Urothelium cell line (cell line): ENCODE measurements around the gene CUL9.

Experiments used
- DNase-seq: peaks from one replicate; pipeline ENCODE4 v3.0.0; 2011; ENCODE audit warnings: low spot score, mixed read lengths
- FAIRE-seq: peaks from 2 replicates; lab custom pipeline; 2011; peaks lifted over from hg19 to GRCh38; lab: Jason Lieb, UNC

Gene CUL9

GRCh38 chr6:43269273-43270007 lies 87.4 kb downstream of the CUL9 start:
- DNase-seq (no peak), FAIRE-seq (no peak)

DNA sequence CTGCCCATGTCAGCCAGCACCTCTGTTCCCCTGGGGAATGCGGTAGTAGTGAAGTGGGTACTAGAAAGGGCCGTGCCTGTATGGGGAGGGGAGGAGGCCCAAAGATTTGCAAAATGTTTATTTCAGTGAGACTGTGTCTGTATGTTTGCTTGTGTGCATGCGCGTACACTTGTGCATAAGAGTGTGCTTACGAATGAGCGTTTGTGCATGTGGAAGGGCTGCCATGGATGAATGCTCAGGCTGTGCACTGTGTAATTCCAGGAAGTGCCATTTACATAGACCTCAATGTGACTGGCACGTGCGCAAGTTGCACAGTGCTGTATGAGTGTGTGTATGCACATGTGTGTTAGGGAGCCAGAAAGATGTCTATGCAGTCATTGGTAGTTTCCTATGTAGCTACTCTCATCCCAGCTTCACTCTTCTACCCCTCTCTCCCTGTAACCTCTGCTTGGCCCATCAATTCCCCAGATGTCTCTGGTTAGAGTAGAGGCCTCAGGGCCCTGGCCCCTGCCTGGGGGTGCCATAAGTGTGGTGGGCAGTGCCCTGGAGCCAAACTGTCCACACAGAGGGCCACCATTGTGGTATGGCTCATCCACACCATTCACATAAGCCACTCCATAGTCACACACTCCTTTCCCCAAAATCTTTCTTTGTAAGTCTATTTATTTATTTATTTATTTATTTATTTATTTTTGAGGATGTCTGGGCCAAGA lies 89.3 kb downstream of the CUL9 start:
- DNase-seq (no peak), FAIRE-seq (no peak)

- no peak for DNase-seq
- FAIRE-seq = no peak
These were observed 89.9 kb downstream of the CUL9 start for GRCh38 chr6:43271944-43272343.

GRCh38 chr6:43273707-43274106 lies 91.7 kb downstream of the CUL9 start:
- FAIRE-seq = no peak
- DNase-seq = no peak
